Activated CD4-positive, alpha-beta T cell treated with anti-CD3 and anti-CD28 coated beads for 36 hours (primary cell): ENCODE measurements around the gene THAP2. TPM values are rescaled to one million over a fixed set of nuclear protein-coding genes. Genes with fewer than 3 reads are reported as not detected.
"Not testable (repeated sequence)": the region's sequence is repeated elsewhere in the genome, so short reads cannot be mapped to it uniquely, and the experiment has no call there.

Experiments
- ATAC-seq: fragments of 200-7000 bp; cut with Tn5 transposase; one replicate; pipeline ENCODE4 v1.10.0; 2021; ENCODE audit warnings: mild to moderate bottlenecking, moderate library complexity
- CTCF ChIA-PET: fragments of 350-600 bp; sonication (Branson Sonifier 250); formaldehyde crosslinking; loops from one replicate; lab custom pipeline; 2021; ENCODE audit warnings: antibody characterized with exemption; lab: Charles Lee
- POLR2A ChIA-PET: fragments of 350-600 bp; sonication (Branson Sonifier 250); formaldehyde crosslinking; loops from one replicate; lab custom pipeline; 2021; ENCODE audit warnings: antibody characterized with exemption, inconsistent platforms; lab: Charles Lee
- DNase-seq: peaks from one replicate; pipeline ENCODE4 v3.0.0-alpha.2; 2020
- H3K27ac Mint-ChIP-seq: one replicate; pipeline ENCODE4 v1.8.0; 2021; ENCODE audit warnings: mixed read lengths
- H3K27me3 Mint-ChIP-seq: one replicate; pipeline ENCODE4 v1.8.0; 2021; ENCODE audit warnings: mixed read lengths
- H3K36me3 Mint-ChIP-seq: one replicate; pipeline ENCODE4 v1.8.0; 2021; ENCODE audit warnings: low read depth, mixed read lengths
- H3K4me1 Mint-ChIP-seq: one replicate; pipeline ENCODE4 v1.8.0; 2021; ENCODE audit warnings: mixed read lengths
- H3K4me3 Mint-ChIP-seq: one replicate; pipeline ENCODE4 v1.8.0; 2021; ENCODE audit warnings: mild to moderate bottlenecking, moderate library complexity, mixed read lengths
- H3K9me3 Mint-ChIP-seq: one replicate; pipeline ENCODE4 v1.8.0; 2021; ENCODE audit warnings: low read depth, mixed read lengths
- intact Hi-C, 2 experiments: fragments of 100-400 bp; cut with DNase I in 1 of 2; cut with micrococcal nuclease in 1 of 2; formaldehyde crosslinking; loops; one replicate each; pipeline versions ENCODE4 v1.14.2 to v1.15.1; 2022 to 2024; cut with DNase I, micrococcal nuclease
- total RNA-seq, 2 experiments: library from RNA; stranded (reverse); gene quantifications; one replicate each; pipeline ENCODE4 v1.2.3, GENCODE V29; 2021

The THAP2 gene
- total RNA-seq, 2 experiments from 2014 or later = 8.7 to 11.8 TPM

- H3K4me1 Mint-ChIP-seq, ATAC-seq, H3K9me3 Mint-ChIP-seq, H3K27ac Mint-ChIP-seq, H3K27me3 Mint-ChIP-seq, DNase-seq, H3K4me3 Mint-ChIP-seq, intact Hi-C loops: not testable (repeated sequence)
- ChIA-PET POLR2A (interaction anchor here (0.6 to 1.9 kb wide), 2 partner anchors 39 to 981 kb away, joined by 3 to 4 read pairs; no protein-coding TSS in a partner anchor), CTCF (interaction anchor here (0.6 to 1.9 kb wide), 2 partner anchors 56 to 99 kb away, joined by 3 to 4 read pairs; no protein-coding TSS in a partner anchor)
- H3K36me3 Mint-ChIP-seq = peaks cover 14% of the 10 kb centered on the region
Observed at GRCh38 chr12:71702181-71702580, 38.1 kb downstream of the THAP2 start.

- no peak for DNase-seq
- no peaks in the 10 kb centered on the region for H3K27me3 Mint-ChIP-seq
- H3K4me3 Mint-ChIP-seq = no peak overlapping the region
- no peaks in the 10 kb centered on the region for H3K9me3 Mint-ChIP-seq
- ChIA-PET CTCF (interaction anchor here (0.6 to 1.9 kb wide), 2 partner anchors 56 to 100 kb away, joined by 3 to 4 read pairs; no protein-coding TSS in a partner anchor), POLR2A (interaction anchor here (0.6 to 1.9 kb wide), 2 partner anchors 40 to 981 kb away, joined by 3 to 4 read pairs; no protein-coding TSS in a partner anchor)
- H3K4me1 Mint-ChIP-seq = peaks cover 1% of the 10 kb centered on the region
- ATAC-seq = no peak
- intact Hi-C loops = no loop called here
- peaks cover 14% of the 10 kb centered on the region for H3K36me3 Mint-ChIP-seq
- no peak overlapping the region for H3K27ac Mint-ChIP-seq
Observed at GRCh38 chr12:71702590-71702989, 38.5 kb downstream of the THAP2 start.

GRCh38 chr12:71703206-71703605, 39.1 kb downstream of the THAP2 start:
- peaks cover 2% of the 10 kb centered on the region for H3K4me1 Mint-ChIP-seq
- DNase-seq (no peak), ATAC-seq (no peak)
- intact Hi-C loops = no loop called here
- H3K36me3 Mint-ChIP-seq = peaks cover 13% of the 10 kb centered on the region
- POLR2A ChIA-PET = interaction anchor here (1.9 kb wide), 1 partner anchor 40 kb away, joined by 4 read pairs; no protein-coding TSS in a partner anchor
- no peaks in the 10 kb centered on the region for H3K27me3 Mint-ChIP-seq
- CTCF ChIA-PET = interaction anchor here (0.6 to 1.9 kb wide), 5 partner anchors 16 to 130 kb away, joined by 3 to 4 read pairs (median 4); no protein-coding TSS in a partner anchor
- H3K27ac Mint-ChIP-seq = no peak overlapping the region
- H3K9me3 Mint-ChIP-seq = no peaks in the 10 kb centered on the region
- H3K4me3 Mint-ChIP-seq = no peak overlapping the region

GRCh38 chr12:71704920-71705319, 40.8 kb downstream of the THAP2 start:
- DNase-seq = no peak
- Mint-ChIP-seq H3K4me1 (peaks cover 2% of the 10 kb centered on the region), H3K36me3 (peaks cover 12% of the 10 kb centered on the region), H3K27ac (no peak overlapping the region), H3K4me3 (no peak overlapping the region), H3K9me3 (no peaks in the 10 kb centered on the region), H3K27me3 (no peaks in the 10 kb centered on the region)
- CTCF ChIA-PET = interaction anchor here (0.6 to 1.0 kb wide), 2 partner anchors 68 to 78 kb away, joined by 3 to 4 read pairs; no protein-coding TSS in a partner anchor
- intact Hi-C loops = no loop called here
- no peak for ATAC-seq
- POLR2A ChIA-PET = no interaction called here

GRCh38 chr12:71708658-71709057, 44.6 kb downstream of the THAP2 start:
- Mint-ChIP-seq H3K4me1 (peaks cover 2% of the 10 kb centered on the region), H3K36me3 (peaks cover 7% of the 10 kb centered on the region), H3K27me3 (no peaks in the 10 kb centered on the region), H3K27ac (no peak overlapping the region), H3K4me3 (no peak overlapping the region), H3K9me3 (peaks cover 20% of the 10 kb centered on the region)
- intact Hi-C loops = no loop called here
- DNase-seq (no peak), ATAC-seq (no peak)
- ChIA-PET POLR2A (no interaction called here), CTCF (interaction anchor here (0.8 to 1.3 kb wide), 2 partner anchors 39 to 46 kb away, joined by 3 to 4 read pairs; partner anchors contain the start of gene RAB21)

- ATAC-seq = peak; percentile 70
- ChIA-PET POLR2A (no interaction called here), CTCF (interaction anchor here (1.0 kb wide), 1 partner anchor 9 kb away, joined by 3 read pairs; no protein-coding TSS in a partner anchor)
- Mint-ChIP-seq H3K4me1 (peaks cover 2% of the 10 kb centered on the region), H3K9me3 (peaks cover 29% of the 10 kb centered on the region), H3K36me3 (peaks cover 7% of the 10 kb centered on the region), H3K27me3 (no peaks in the 10 kb centered on the region), H3K27ac (no peak overlapping the region), H3K4me3 (no peak overlapping the region)
- intact Hi-C loops = no loop called here
- DNase-seq = peak; percentile 13
Observed at GRCh38 chr12:71710276-71711125, 46.4 kb downstream of the THAP2 start.

GRCh38 chr12:71718611-71719010, 54.5 kb downstream of the THAP2 start:
- Mint-ChIP-seq H3K4me1 (no peaks in the 10 kb centered on the region), H3K4me3 (no peak overlapping the region), H3K36me3 (no peaks in the 10 kb centered on the region), H3K27me3 (peaks cover 4% of the 10 kb centered on the region), H3K27ac (no peak overlapping the region), H3K9me3 (peaks cover 16% of the 10 kb centered on the region)
- ATAC-seq (no peak), DNase-seq (no peak)
- ChIA-PET CTCF (no interaction called here), POLR2A (no interaction called here)
- intact Hi-C loops = no loop called here

- no peaks in the 10 kb centered on the region for H3K4me1 Mint-ChIP-seq
- peaks cover 4% of the 10 kb centered on the region for H3K27me3 Mint-ChIP-seq
- H3K36me3 Mint-ChIP-seq = no peaks in the 10 kb centered on the region
- POLR2A ChIA-PET = no interaction called here
- ATAC-seq (no peak), DNase-seq (no peak)
- intact Hi-C loops = no loop called here
- no peak overlapping the region for H3K27ac Mint-ChIP-seq
- H3K9me3 Mint-ChIP-seq = peaks cover 10% of the 10 kb centered on the region
- H3K4me3 Mint-ChIP-seq = no peak overlapping the region
- CTCF ChIA-PET = interaction anchor here (0.6 to 1.0 kb wide), 4 partner anchors 10 to 65 kb away, joined by 3 read pairs; no protein-coding TSS in a partner anchor
Observed at GRCh38 chr12:71719647-71720370, 55.7 kb downstream of the THAP2 start.

- H3K4me1 Mint-ChIP-seq = no peaks in the 10 kb centered on the region
- no peaks in the 10 kb centered on the region for H3K36me3 Mint-ChIP-seq
- ChIA-PET CTCF (interaction anchor here (0.6 kb wide), 1 partner anchor 50 kb away, joined by 5 read pairs; no protein-coding TSS in a partner anchor), POLR2A (no interaction called here)
- no peak overlapping the region for H3K4me3 Mint-ChIP-seq
- intact Hi-C loops = no loop called here
- H3K27me3 Mint-ChIP-seq = peaks cover 3% of the 10 kb centered on the region
- H3K27ac Mint-ChIP-seq = no peak overlapping the region
- DNase-seq = no peak
- H3K9me3 Mint-ChIP-seq = no peaks in the 10 kb centered on the region
- no peak for ATAC-seq
Observed at GRCh38 chr12:71721783-71722505, 57.8 kb downstream of the THAP2 start.

GRCh38 chr12:71725011-71725410, 60.9 kb downstream of the THAP2 start:
- no peak for ATAC-seq
- ChIA-PET CTCF (no interaction called here), POLR2A (no interaction called here)
- Mint-ChIP-seq H3K36me3 (no peaks in the 10 kb centered on the region), H3K27ac (no peak overlapping the region), H3K4me3 (no peak overlapping the region), H3K27me3 (no peaks in the 10 kb centered on the region), H3K9me3 (no peaks in the 10 kb centered on the region), H3K4me1 (no peaks in the 10 kb centered on the region)
- intact Hi-C loops = no loop called here
- no peak for DNase-seq
